Right atrium auricular region (tissue), 2 donors: ENCODE data around the gene KRT222. TPM values are rescaled to one million over a fixed set of nuclear protein-coding genes. Genes with fewer than 3 reads are reported as not detected.

Experiments used
- DNase-seq: peaks from one replicate; pipeline ENCODE4 v3.0.0-alpha.2; 2019; ENCODE audit warnings: low spot score
- H3K27ac ChIP-seq, 2 donors: fragments of 200-600 bp; sonication (generic); 1 replicate in 1 of 2; 2 replicates in 1 of 2; pipeline ENCODE4 v1.5.1; 2016 to 2019
- H3K27me3 ChIP-seq, 2 donors: fragments of 200-600 bp; sonication (generic); one replicate each; pipeline versions ENCODE4 v1.5.1 to v1.6.0; 2017 to 2019
- H3K36me3 ChIP-seq: fragments of 200-600 bp; sonication (generic); one replicate; pipeline ENCODE4 v1.5.1; 2016
- H3K4me1 ChIP-seq, 2 donors: fragments of 200-600 bp; sonication (generic); one replicate each; pipeline versions ENCODE4 v1.5.1 to v1.6.0; 2017 to 2019
- H3K4me3 ChIP-seq, 2 donors: fragments of 200-600 bp; sonication (generic); 1 replicate in 1 of 2; 2 replicates in 1 of 2; pipeline ENCODE4 v1.5.1; 2017 to 2019; ENCODE audit warnings: mild to moderate bottlenecking in 1 of 2, moderate library complexity in 1 of 2
- H3K9me3 ChIP-seq, 2 donors: fragments of 200-600 bp; sonication (generic); one replicate each; pipeline ENCODE4 v1.5.1; 2019
- total RNA-seq, 2 donors: library from RNA; depleted of rRNA; stranded (reverse); fragments of >200 nt; gene quantifications; one replicate each; pipeline ENCODE4 v1.1.0, GENCODE V29; 2016
- TF ChIP-seq, protein P1 (sequence below), 2 donors: fragments of 200-600 bp; sonication (generic); IDR thresholded peaks; one replicate each; pipeline ENCODE4 v1.5.1; 2019; ENCODE audit warnings: antibody characterized with exemption in 2 of 2

The KRT222 gene
- total RNA-seq, 2 donors from 2014 or later: 0.94 TPM; not detected in 1

- Histone ChIP-seq H3K4me1 (no peaks in the 10 kb centered on the region), H3K4me3 (no peak overlapping the region), H3K27me3 (no peaks in the 10 kb centered on the region)
Observed at GRCh38 chr17:40694584-40694983, 29.6 kb upstream of the KRT222 start.

GRCh38 chr17:40687106-40687505 lies 22.1 kb upstream of the KRT222 start:
- Histone ChIP-seq H3K36me3 (no peaks in the 10 kb centered on the region), H3K4me3 (no peak overlapping the region), H3K27me3 (no peaks in the 10 kb centered on the region), H3K4me1 (no peaks in the 10 kb centered on the region), H3K27ac (no peak overlapping the region), H3K9me3 (no peaks in the 10 kb centered on the region)
- TF ChIP-seq, protein P1, sequence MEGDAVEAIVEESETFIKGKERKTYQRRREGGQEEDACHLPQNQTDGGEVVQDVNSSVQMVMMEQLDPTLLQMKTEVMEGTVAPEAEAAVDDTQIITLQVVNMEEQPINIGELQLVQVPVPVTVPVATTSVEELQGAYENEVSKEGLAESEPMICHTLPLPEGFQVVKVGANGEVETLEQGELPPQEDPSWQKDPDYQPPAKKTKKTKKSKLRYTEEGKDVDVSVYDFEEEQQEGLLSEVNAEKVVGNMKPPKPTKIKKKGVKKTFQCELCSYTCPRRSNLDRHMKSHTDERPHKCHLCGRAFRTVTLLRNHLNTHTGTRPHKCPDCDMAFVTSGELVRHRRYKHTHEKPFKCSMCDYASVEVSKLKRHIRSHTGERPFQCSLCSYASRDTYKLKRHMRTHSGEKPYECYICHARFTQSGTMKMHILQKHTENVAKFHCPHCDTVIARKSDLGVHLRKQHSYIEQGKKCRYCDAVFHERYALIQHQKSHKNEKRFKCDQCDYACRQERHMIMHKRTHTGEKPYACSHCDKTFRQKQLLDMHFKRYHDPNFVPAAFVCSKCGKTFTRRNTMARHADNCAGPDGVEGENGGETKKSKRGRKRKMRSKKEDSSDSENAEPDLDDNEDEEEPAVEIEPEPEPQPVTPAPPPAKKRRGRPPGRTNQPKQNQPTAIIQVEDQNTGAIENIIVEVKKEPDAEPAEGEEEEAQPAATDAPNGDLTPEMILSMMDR (IDR thresholded peaks at IDR 0.05): no peak
- no peak for DNase-seq

More at GRCh38 chr17:40694584-40694983, 29.6 kb upstream of the KRT222 start:
- DNase-seq: no peak
- H3K36me3 ChIP-seq: no peaks in the 10 kb centered on the region
- TF ChIP-seq, protein P1 (IDR thresholded peaks at IDR 0.05): no peak
- no peak overlapping the region for H3K27ac ChIP-seq
- no peaks in the 10 kb centered on the region for H3K9me3 ChIP-seq

GRCh38 chr17:40686192-40686591 lies 21.2 kb upstream of the KRT222 start:
- no peak for DNase-seq
- Histone ChIP-seq H3K27me3 (no peaks in the 10 kb centered on the region), H3K4me3 (no peak overlapping the region), H3K27ac (no peak overlapping the region), H3K4me1 (no peaks in the 10 kb centered on the region), H3K36me3 (no peaks in the 10 kb centered on the region), H3K9me3 (no peaks in the 10 kb centered on the region)
- TF ChIP-seq, protein P1 (IDR thresholded peaks at IDR 0.05): no peak

GRCh38 chr17:40680998-40681397 lies 16.0 kb upstream of the KRT222 start:
- no peak for DNase-seq
- Histone ChIP-seq H3K4me1 (no peaks in the 10 kb centered on the region), H3K27me3 (no peaks in the 10 kb centered on the region), H3K9me3 (no peaks in the 10 kb centered on the region), H3K27ac (no peak overlapping the region), H3K36me3 (no peaks in the 10 kb centered on the region), H3K4me3 (no peak overlapping the region)
- TF ChIP-seq, protein P1 (IDR thresholded peaks at IDR 0.05): no peak

DNA sequence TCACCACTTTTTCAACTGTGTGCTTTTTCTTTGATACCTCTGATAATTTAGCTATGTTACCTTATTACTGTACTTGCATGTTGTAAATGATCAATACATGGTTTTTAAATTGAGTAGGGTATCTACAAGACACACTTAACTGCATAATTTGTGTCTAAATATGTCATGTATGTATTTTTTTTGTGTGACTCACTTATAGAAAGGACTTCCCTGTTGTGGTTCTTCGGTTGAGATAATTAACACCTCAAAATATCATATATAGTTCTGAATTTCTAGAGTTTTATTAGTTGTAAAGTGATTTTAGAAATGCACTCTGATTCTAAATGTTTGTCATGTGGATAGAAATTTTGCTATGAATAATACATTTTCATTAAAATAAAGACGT lies 14.5 kb upstream of the KRT222 start:
- H3K4me3 ChIP-seq: no peak overlapping the region
- H3K36me3 ChIP-seq: no peaks in the 10 kb centered on the region
- no peaks in the 10 kb centered on the region for H3K4me1 ChIP-seq
- TF ChIP-seq, protein P1 (IDR thresholded peaks at IDR 0.05): no peak
- no peaks in the 10 kb centered on the region for H3K9me3 ChIP-seq
- H3K27ac ChIP-seq: no peak overlapping the region
- no peaks in the 10 kb centered on the region for H3K27me3 ChIP-seq
- DNase-seq: no peak

DNA sequence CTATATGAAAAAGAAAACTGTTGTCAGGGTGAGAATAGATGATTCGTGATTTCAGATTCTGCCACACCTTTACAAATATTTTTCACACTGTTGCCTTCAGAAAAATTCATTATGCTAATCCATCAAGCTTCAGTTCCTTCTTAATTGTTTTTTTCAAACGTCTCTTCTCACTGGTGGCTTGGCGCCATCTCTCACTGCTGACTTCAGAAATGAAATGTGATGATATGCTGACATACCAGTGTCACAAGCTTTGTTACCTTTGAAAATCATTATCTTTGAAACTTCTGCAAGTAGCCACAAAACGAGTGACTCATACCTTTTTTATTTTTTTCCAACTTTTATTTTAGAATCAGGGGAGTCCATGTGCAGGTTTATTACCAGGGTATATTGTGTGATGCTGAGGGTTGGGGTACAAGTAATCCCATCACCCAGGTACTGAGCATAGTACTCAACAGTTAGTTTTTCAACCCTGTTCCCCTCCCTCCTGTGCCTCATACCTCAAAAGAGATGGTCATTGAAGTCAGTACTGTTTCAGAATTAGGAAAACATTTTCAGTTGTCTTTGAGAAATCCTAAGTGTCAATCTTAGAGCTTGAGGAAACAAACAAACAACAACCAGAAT lies 14.0 kb upstream of the KRT222 start:
- DNase-seq: no peak
- H3K4me3 ChIP-seq: no peak overlapping the region
- H3K27me3 ChIP-seq: no peaks in the 10 kb centered on the region
- H3K27ac ChIP-seq: no peak overlapping the region
- no peaks in the 10 kb centered on the region for H3K9me3 ChIP-seq
- TF ChIP-seq, protein P1 (IDR thresholded peaks at IDR 0.05): no peak
- H3K36me3 ChIP-seq: no peaks in the 10 kb centered on the region
- no peaks in the 10 kb centered on the region for H3K4me1 ChIP-seq
